ENCODE data around the gene PLCH1. TPM values are rescaled to one million over a fixed set of nuclear protein-coding genes. Genes with fewer than 3 reads are reported as not detected.

Gene PLCH1
- total RNA-seq, 2 donors from 2014 or later, result 12.0 to 12.4 TPM

DNA sequence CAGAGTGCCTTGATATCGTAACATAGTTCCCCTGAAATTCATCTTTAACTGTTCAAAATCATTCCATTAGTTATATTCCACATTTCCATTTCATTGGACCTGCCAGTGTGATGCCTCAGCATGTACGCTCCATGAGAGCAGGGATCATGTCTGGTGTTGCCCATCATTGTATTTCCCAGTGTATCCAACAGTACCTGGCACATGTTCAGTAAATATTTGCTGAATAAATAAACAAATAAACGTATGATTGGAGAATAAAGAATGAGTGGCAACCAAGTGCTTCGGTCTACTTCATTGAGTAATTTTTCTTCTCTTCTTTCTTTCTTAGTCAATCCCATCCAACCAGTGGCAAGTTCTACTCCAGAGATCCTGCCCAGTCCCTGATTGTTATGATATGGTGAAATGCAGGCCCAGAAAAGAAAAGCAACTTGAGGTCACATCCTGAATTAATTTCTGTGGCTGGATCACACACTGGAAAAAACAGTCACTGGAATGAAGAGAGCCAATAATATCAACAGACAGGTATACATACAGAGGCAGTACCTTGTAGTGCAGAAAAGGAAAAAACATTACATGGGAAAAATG is 101.2 kb downstream of the PLCH1 start:
- peaks cover 20% of the 10 kb centered on the region for H3K4me1 Mint-ChIP-seq
- no peaks in the 10 kb centered on the region for H3K9me3 Mint-ChIP-seq
- H3K36me3 ChIP-seq (ENCODE audit: control insufficient read depth, insufficient read depth, low read length), result no peaks in the 10 kb centered on the region
- H3K9ac ChIP-seq (ENCODE audit: extremely low read depth, low read length, poor library complexity, severe bottlenecking), result no peak overlapping the region
- no peak overlapping the region for H3K4me3 Mint-ChIP-seq
- no peaks in the 10 kb centered on the region for H3K27me3 Mint-ChIP-seq (ENCODE audit: insufficient read depth)
- no peaks in the 10 kb centered on the region for H3K36me3 Mint-ChIP-seq (ENCODE audit: low read depth)
- TF ChIP-seq CTCF (conservative IDR thresholded peaks at IDR 0.05), result no peak
- H3K4me1 ChIP-seq (ENCODE audit: control insufficient read depth, insufficient read depth, low read length), result peaks cover 23% of the 10 kb centered on the region
- H3K27ac Mint-ChIP-seq, result no peak overlapping the region
- no peaks in the 10 kb centered on the region for H3K27me3 ChIP-seq (ENCODE audit: control insufficient read depth, insufficient read depth, low read length, poor library complexity, severe bottlenecking)
- no peak overlapping the region for H3K27ac ChIP-seq (ENCODE audit: low read depth, low read length)
- no peak for DNase-seq
- H3K9me3 ChIP-seq (ENCODE audit: control insufficient read depth, low read length), result peaks cover 4% of the 10 kb centered on the region
- no peak overlapping the region for H3K4me3 ChIP-seq (ENCODE audit: low read length)
- 97 to 100% methylated on average over 2 to 4 of the region's 4 CpGs for WGBS, 2 experiments (ENCODE audit: insufficient coverage in 1 of 2, insufficient read length in 1 of 2)

DNA sequence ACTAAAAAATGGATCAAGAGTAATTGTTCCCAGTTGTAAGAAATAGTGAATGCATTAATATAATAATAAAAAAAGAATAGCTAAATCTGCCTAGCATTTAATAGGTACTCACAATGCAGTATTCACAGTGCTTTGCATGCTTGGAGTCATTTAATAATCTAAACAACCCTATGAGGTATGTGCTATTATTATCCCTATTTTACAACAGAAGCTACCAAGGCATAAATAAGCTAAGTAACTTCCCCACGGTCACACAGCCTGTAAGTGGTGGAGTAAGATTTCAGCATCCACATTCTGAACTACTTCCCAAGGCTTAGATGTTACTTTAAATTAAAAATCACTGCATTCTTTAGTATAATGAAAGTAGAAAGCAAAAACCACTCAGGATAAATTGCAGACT is 102.9 kb downstream of the PLCH1 start:
- Mint-ChIP-seq H3K4me1 (peaks cover 24% of the 10 kb centered on the region), H3K27ac (no peak overlapping the region), H3K4me3 (no peak overlapping the region), H3K36me3 (ENCODE audit: low read depth) (no peaks in the 10 kb centered on the region), H3K9me3 (no peaks in the 10 kb centered on the region), H3K27me3 (ENCODE audit: insufficient read depth) (no peaks in the 10 kb centered on the region)
- Histone ChIP-seq H3K4me1 (ENCODE audit: control insufficient read depth, insufficient read depth, low read length) (peaks cover 14% of the 10 kb centered on the region), H3K9ac (ENCODE audit: extremely low read depth, low read length, poor library complexity, severe bottlenecking) (no peak overlapping the region), H3K36me3 (ENCODE audit: control insufficient read depth, insufficient read depth, low read length) (no peaks in the 10 kb centered on the region), H3K9me3 (ENCODE audit: control insufficient read depth, low read length) (peaks cover 4% of the 10 kb centered on the region), H3K4me3 (ENCODE audit: low read length) (no peak overlapping the region), H3K27me3 (ENCODE audit: control insufficient read depth, insufficient read depth, low read length, poor library complexity, severe bottlenecking) (no peaks in the 10 kb centered on the region), H3K27ac (ENCODE audit: low read depth, low read length) (no peak overlapping the region)
- DNase-seq, result no peak
- no peak for TF ChIP-seq CTCF (conservative IDR thresholded peaks at IDR 0.05)
- WGBS, 2 experiments (ENCODE audit: insufficient coverage in 1 of 2, insufficient read length in 1 of 2), result 71% methylated on average over 1 of the region's 1 CpG; no CpG with 5 or more reads in 1 of the 2 experiments

DNA sequence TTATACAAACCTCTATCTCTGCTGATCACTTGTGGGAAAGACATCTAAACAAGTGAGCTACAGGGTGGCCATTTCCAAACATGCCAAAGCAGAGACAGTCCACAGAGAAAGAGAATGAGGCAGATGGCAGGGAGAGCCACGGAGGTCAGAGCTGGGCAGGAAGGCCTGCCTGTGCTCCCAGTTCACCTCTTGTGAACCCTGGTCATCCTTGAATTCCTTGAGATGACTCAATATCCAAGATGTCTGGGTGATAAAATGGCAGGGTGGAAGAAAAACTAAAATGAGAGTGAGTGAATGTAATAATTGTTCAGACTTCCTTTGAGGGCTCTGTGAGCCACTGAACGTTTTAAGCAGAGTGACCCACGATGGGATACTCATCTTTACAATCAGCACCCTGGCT is 104.8 kb downstream of the PLCH1 start:
- Mint-ChIP-seq H3K4me1 (peaks cover 25% of the 10 kb centered on the region), H3K4me3 (no peak overlapping the region), H3K9me3 (no peaks in the 10 kb centered on the region), H3K36me3 (ENCODE audit: low read depth) (no peaks in the 10 kb centered on the region), H3K27ac (no peak overlapping the region), H3K27me3 (ENCODE audit: insufficient read depth) (no peaks in the 10 kb centered on the region)
- H3K9ac ChIP-seq (ENCODE audit: extremely low read depth, low read length, poor library complexity, severe bottlenecking), result no peak overlapping the region
- H3K4me3 ChIP-seq (ENCODE audit: low read length), result no peak overlapping the region
- H3K27ac ChIP-seq (ENCODE audit: low read depth, low read length), result no peak overlapping the region
- DNase-seq, result no peak
- peaks cover 11% of the 10 kb centered on the region for H3K4me1 ChIP-seq (ENCODE audit: control insufficient read depth, insufficient read depth, low read length)
- 79 to 88% methylated on average over 3 of the region's 3 CpGs for WGBS, 2 experiments (ENCODE audit: insufficient coverage in 1 of 2, insufficient read length in 1 of 2)
- no peaks in the 10 kb centered on the region for H3K36me3 ChIP-seq (ENCODE audit: control insufficient read depth, insufficient read depth, low read length)
- peaks cover 3% of the 10 kb centered on the region for H3K9me3 ChIP-seq (ENCODE audit: control insufficient read depth, low read length)
- H3K27me3 ChIP-seq (ENCODE audit: control insufficient read depth, insufficient read depth, low read length, poor library complexity, severe bottlenecking), result no peaks in the 10 kb centered on the region
- no peak for TF ChIP-seq CTCF (conservative IDR thresholded peaks at IDR 0.05)
